H1 (cell line): Measurements from ENCODE around the gene SYT2. TPM values are rescaled to one million over a fixed set of nuclear protein-coding genes. Genes with fewer than 3 reads are reported as not detected.

ENCODE experiments used
- CTCF ChIA-PET: fragments of 300-600 bp; sonication (Branson Sonifier 250); formaldehyde crosslinking; loops from one replicate; lab custom pipeline; 2021; ENCODE audit not compliant: partially characterized antibody; lab: Charles Lee
- POLR2A ChIA-PET: fragments of 300-600 bp; sonication (Branson Sonifier 250); formaldehyde crosslinking; loops from one replicate; lab custom pipeline; 2021; ENCODE audit warnings: inconsistent platforms; ENCODE audit not compliant: partially characterized antibody; lab: Charles Lee
- DNase-seq, 2 experiments: peaks; one replicate each; pipeline versions ENCODE4 v3.0.0 to v3.0.0-alpha.2; 2010 to 2022; ENCODE audit warnings: low spot score in 2 of 2, low read depth in 1 of 2, mixed read lengths in 1 of 2
- FAIRE-seq: peaks from 2 replicates; lab custom pipeline; 2011; peaks lifted over from hg19 to GRCh38; lab: Jason Lieb, UNC
- H2AFZ ChIP-seq: 2 replicates; pipeline ENCODE4 v1.8.1; 2012; ENCODE audit warnings: low read length, inconsistent platforms
- H2AK5ac ChIP-seq: 2 replicates; pipeline ENCODE4 v1.6.1; 2013; ENCODE audit warnings: low read depth, low read length
- H2BK120ac ChIP-seq: replicated peaks from 2 replicates; pipeline ENCODE3; 2013; ENCODE audit warnings: low read depth, low read length, inconsistent platforms
- H2BK12ac ChIP-seq: 2 replicates; pipeline ENCODE4 v1.6.1; 2013; ENCODE audit warnings: low read depth, low read length
- H2BK15ac ChIP-seq: 2 replicates; pipeline ENCODE4 v1.6.1; 2013; ENCODE audit warnings: low read length
- H2BK20ac ChIP-seq: 2 replicates; pipeline ENCODE4 v1.6.1; 2013; ENCODE audit warnings: low read length
- H2BK5ac ChIP-seq: 2 replicates; pipeline ENCODE4 v1.6.1; 2013; ENCODE audit warnings: low read depth, low read length
- H3K14ac ChIP-seq: 2 replicates; pipeline ENCODE4 v1.6.1; 2013; ENCODE audit warnings: inconsistent platforms; ENCODE audit not compliant: insufficient read length
- H3K18ac ChIP-seq: 2 replicates; pipeline ENCODE4 v1.6.1; 2013; ENCODE audit warnings: low read length; ENCODE audit errors: extremely low read depth
- H3K23ac ChIP-seq: 2 replicates; pipeline ENCODE4 v1.6.1; 2013; ENCODE audit warnings: inconsistent platforms; ENCODE audit not compliant: insufficient read length
- H3K23me2 ChIP-seq: 2 replicates; pipeline ENCODE4 v1.6.1; 2013; ENCODE audit warnings: low read depth, low read length
- H3K27ac ChIP-seq: 2 replicates; pipeline ENCODE4 v1.6.1; 2011; ENCODE audit warnings: low read depth, low read length, inconsistent platforms
- H3K27me3 ChIP-seq, 4 experiments: replicated peaks in 1 of 4; 1 replicate in 1 of 4; 2 replicates in 3 of 4; pipeline versions ENCODE4 v1.6.1 to v1.8.1; 2011 to 2013; ENCODE audit warnings: low read length in 3 of 4, mild to moderate bottlenecking in 3 of 4, inconsistent platforms in 2 of 4, mixed read lengths in 2 of 4, moderate library complexity in 1 of 4; ENCODE audit not compliant: control insufficient read depth in 3 of 4, insufficient read depth in 3 of 4; ENCODE audit errors: extremely low read depth in 1 of 4
- H3K36me3 ChIP-seq, 4 experiments: 2 replicates each; pipeline versions ENCODE4 v1.6.1 to v1.8.1; 2011 to 2013; ENCODE audit warnings: mild to moderate bottlenecking in 4 of 4, low read length in 3 of 4, moderate library complexity in 2 of 4, control low read depth in 1 of 4, inconsistent platforms in 1 of 4; ENCODE audit not compliant: insufficient read depth in 4 of 4, control insufficient read depth in 2 of 4
- H3K4ac ChIP-seq: replicated peaks from 2 replicates; pipeline ENCODE3; 2013; ENCODE audit warnings: low read length, low read depth, mixed read lengths, inconsistent platforms; ENCODE audit not compliant: insufficient read length
- H3K4me1 ChIP-seq, 4 experiments: replicated peaks in 1 of 4; 1 replicate in 1 of 4; 2 replicates in 3 of 4; pipeline versions ENCODE4 v1.6.1 to v1.8.1; 2011 to 2013; ENCODE audit warnings: low read length in 3 of 4, inconsistent platforms in 2 of 4, mixed read lengths in 1 of 4; ENCODE audit not compliant: insufficient read depth in 4 of 4, control insufficient read depth in 3 of 4
- H3K4me2 ChIP-seq, 2 experiments: 2 replicates each; pipeline versions ENCODE4 v1.6.1 to v1.8.1; 2011 to 2013; ENCODE audit warnings: low read depth in 2 of 2, low read length in 2 of 2, control low read depth in 1 of 2, inconsistent platforms in 1 of 2, mild to moderate bottlenecking in 1 of 2; ENCODE audit not compliant: insufficient read depth in 1 of 2
- H3K4me3 ChIP-seq, 4 experiments: fragments of 200-600, 300-600 bp in 1 of 4; sonication (generic), shearing (Covaris generic), sonication (Bioruptor Twin) in 1 of 4; 2 replicates each; pipeline versions ENCODE4 v1.5.1 to v1.8.1; 2011 to 2016; ENCODE audit warnings: low read length in 4 of 4, low read depth in 3 of 4, control low read depth in 2 of 4, inconsistent platforms in 2 of 4, mild to moderate bottlenecking in 2 of 4, mixed read lengths in 1 of 4, moderate library complexity in 1 of 4; ENCODE audit not compliant: insufficient read depth in 2 of 4; ENCODE audit errors: extremely low read depth in 1 of 4
- H3K56ac ChIP-seq: replicated peaks from 2 replicates; pipeline ENCODE3; 2013; ENCODE audit warnings: low read depth, mild to moderate bottlenecking, mixed read lengths, low read length, inconsistent platforms; ENCODE audit not compliant: insufficient read length
- H3K79me1 ChIP-seq: 2 replicates; pipeline ENCODE4 v1.6.1; 2013; ENCODE audit warnings: low read depth, low read length, control low read depth
- H3K79me2 ChIP-seq, 2 experiments: 2 replicates each; pipeline versions ENCODE4 v1.6.1 to v1.8.1; 2012 to 2013; ENCODE audit warnings: low read length in 2 of 2, mild to moderate bottlenecking in 2 of 2, inconsistent platforms in 1 of 2; ENCODE audit not compliant: insufficient read depth in 2 of 2, control insufficient read depth in 1 of 2
- H3K9ac ChIP-seq, 4 experiments: replicated peaks in 1 of 4; 1 replicate in 1 of 4; 2 replicates in 3 of 4; pipeline versions ENCODE4 v1.6.1 to v1.8.1; 2011 to 2013; ENCODE audit warnings: low read depth in 3 of 4, low read length in 3 of 4, control low read depth in 2 of 4, mild to moderate bottlenecking in 2 of 4, moderate library complexity in 2 of 4, inconsistent platforms in 1 of 4; ENCODE audit errors: extremely low read depth in 1 of 4
- H3K9me3 ChIP-seq, 2 experiments: 2 replicates each; pipeline versions ENCODE4 v1.6.1 to v1.8.1; 2012 to 2013; ENCODE audit warnings: mild to moderate bottlenecking in 2 of 2, moderate library complexity in 2 of 2, control low read depth in 1 of 2, inconsistent platforms in 1 of 2, low read depth in 1 of 2, low read length in 1 of 2, mixed read lengths in 1 of 2; ENCODE audit not compliant: insufficient read depth in 2 of 2
- H4K20me1 ChIP-seq, 2 experiments: replicated peaks in 1 of 2; 2 replicates each; pipeline versions ENCODE3 to v1.8.1; 2011 to 2013; ENCODE audit warnings: inconsistent platforms in 2 of 2, low read length in 2 of 2, mild to moderate bottlenecking in 1 of 2; ENCODE audit not compliant: insufficient read depth in 2 of 2, control insufficient read depth in 1 of 2
- H4K5ac ChIP-seq: 2 replicates; pipeline ENCODE4 v1.6.1; 2013; ENCODE audit warnings: low read length, low read depth, mixed read lengths, inconsistent platforms; ENCODE audit not compliant: insufficient read length
- H4K8ac ChIP-seq: 2 replicates; pipeline ENCODE4 v1.8.0; 2013; ENCODE audit warnings: mild to moderate bottlenecking, moderate library complexity, low read length, inconsistent platforms; ENCODE audit not compliant: insufficient read depth; ENCODE audit errors: extremely low read depth
- H4K91ac ChIP-seq: replicated peaks from 2 replicates; pipeline ENCODE3; 2013; ENCODE audit warnings: low read length, mixed read lengths, inconsistent platforms; ENCODE audit not compliant: insufficient read length
- ATF3 ChIP-seq: IDR thresholded peaks from 2 replicates; pipeline ENCODE4 v1.6.1; 2011; ENCODE audit warnings: low read depth, mild to moderate bottlenecking, low read length; ENCODE audit not compliant: insufficient read depth
- BRCA1 ChIP-seq: IDR thresholded peaks from 2 replicates; pipeline ENCODE4 v1.6.1; 2012; ENCODE audit warnings: low read depth, low read length, improper control_type of control experiment
- CBX8 ChIP-seq: fragments of 300-800, 300-1000 bp; sonication (generic); IDR thresholded peaks from 2 replicates; pipeline ENCODE4 v1.7.1; 2016; ENCODE audit warnings: low read depth, low read length, borderline replicate concordance
- CHD1 ChIP-seq: IDR thresholded peaks from 2 replicates; pipeline ENCODE4 v1.6.1; 2012; ENCODE audit warnings: low read depth, low read length, improper control_type of control experiment
- CHD2 ChIP-seq: IDR thresholded peaks from 2 replicates; pipeline ENCODE4 v1.6.1; 2012; ENCODE audit warnings: low read length, improper control_type of control experiment
- CREB1 ChIP-seq: IDR thresholded peaks from 2 replicates; pipeline ENCODE4 v1.6.1; 2012; ENCODE audit warnings: inconsistent platforms
- EGR1 ChIP-seq: IDR thresholded peaks from 2 replicates; pipeline ENCODE4 v1.6.1; 2011; ENCODE audit warnings: low read depth, low read length, borderline replicate concordance
- KDM5A ChIP-seq: fragments of 200-600 bp; IDR thresholded peaks from 2 replicates; pipeline ENCODE4 v1.7.1; 2012; ENCODE audit warnings: mild to moderate bottlenecking, low read length, inconsistent platforms, mixed read lengths
- POLR2AphosphoS5 ChIP-seq: IDR thresholded peaks from 2 replicates; pipeline ENCODE4 v1.6.1; 2011; ENCODE audit warnings: low read depth, low read length
- RAD21 ChIP-seq, 2 experiments: IDR thresholded peaks in 1 of 2; conservative IDR thresholded peaks in 1 of 2; 2 replicates each; pipeline ENCODE4 v1.6.1; 2011; ENCODE audit warnings: low read depth in 2 of 2, low read length in 2 of 2, improper control_type of control experiment in 1 of 2, inconsistent platforms in 1 of 2, mild to moderate bottlenecking in 1 of 2, moderate library complexity in 1 of 2
- TCF12 ChIP-seq: IDR thresholded peaks from 2 replicates; pipeline ENCODE4 v1.6.1; 2011; ENCODE audit warnings: low read depth, mild to moderate bottlenecking, low read length
- USF2 ChIP-seq: IDR thresholded peaks from 2 replicates; pipeline ENCODE4 v1.6.1; 2011; ENCODE audit warnings: low read length, improper control_type of control experiment
- YY1 ChIP-seq: IDR thresholded peaks from 2 replicates; pipeline ENCODE4 v1.6.1; 2011; ENCODE audit warnings: low read depth, mild to moderate bottlenecking, low read length
- WGBS, 2 experiments: shearing (Covaris generic) in 1 of 2; methylation state at CpG; one replicate each; pipeline versions ENCODE4 v1.1.6 to v1.1.7; 2013 to 2015; ENCODE audit warnings: low lambda C conversion rate in 2 of 2, mixed read lengths in 2 of 2, inconsistent platforms in 1 of 2, low coverage in 1 of 2, missing lambda C conversion rate in 1 of 2; ENCODE audit not compliant: insufficient replicate concordance in 2 of 2, insufficient coverage in 1 of 2, insufficient read length in 1 of 2; ENCODE audit errors: extremely low coverage in 1 of 2, missing lambda C conversion rate in 1 of 2; 5-methylcytosine and 5-hydroxymethylcytosine counted together
- polyA plus RNA-seq, 7 experiments: library from polyadenylated mRNA; depleted of rRNA in 3 of 7; stranded (reverse) in 5 of 7; unstranded in 2 of 7; fragments of >200 nt in 5 of 7; fragments of 200-250 nt in 2 of 7; gene quantifications; 1 replicate in 5 of 7; 2 replicates in 1 of 7; 4 replicates in 1 of 7; pipeline versions ENCODE4 v1.2.1 to v1.2.3, GENCODE V29; 2011 to 2013; ENCODE audit warnings: missing spikeins in 2 of 7, mixed read lengths in 2 of 7
- total RNA-seq: library from RNA; stranded (reverse); fragmentation: NEBNext Ultra II Directional; extraction: Animal tissue kit (Norgen Biotek cat#: 25700); gene quantifications from 2 replicates; pipeline ENCODE4 v1.2.1, GENCODE V29; 2021

The SYT2 gene
- total and polyA plus RNA-seq, 2 of the 8 experiments (the other 6 are each of a cell fraction or from before 2014, with no cell fraction given), result 2.8 to 11.0 TPM

GRCh38 chr1:202596638-202597037 lies 113.6 kb downstream of the SYT2 start:
- Histone ChIP-seq H4K20me1 (peaks cover 0 to 2% of the 10 kb centered on the region in 2 experiments), H3K18ac (no peak overlapping the region), H3K9me3 (no peaks in the 10 kb centered on the region), H3K23ac (no peak overlapping the region), H2AK5ac (no peak overlapping the region), H3K27me3 (no peaks in the 10 kb centered on the region), H3K4me2 (no peak overlapping the region), H3K56ac (no peak overlapping the region), H3K4me1 (no peaks in the 10 kb centered on the region), H4K5ac (no peak overlapping the region), H3K4me3 (no peak overlapping the region), H3K79me1 (no peaks in the 10 kb centered on the region), H3K36me3 (no peaks in the 10 kb centered on the region), H2BK15ac (no peak overlapping the region), H3K14ac (no peak overlapping the region), H2BK12ac (no peak overlapping the region), H3K4ac (no peak overlapping the region), H2BK120ac (no peak overlapping the region), H2BK5ac (no peak overlapping the region), H3K9ac (no peak overlapping the region), H3K27ac (no peak overlapping the region), H3K79me2 (no peaks in the 10 kb centered on the region), H3K23me2 (no peaks in the 10 kb centered on the region), H4K91ac (no peak overlapping the region), H2BK20ac (no peak overlapping the region), H2AFZ (no peak overlapping the region), H4K8ac (no peak overlapping the region)
- ChIA-PET POLR2A (no interaction called here), CTCF (interaction anchor here (1.3 kb wide), 1 partner anchor 10 kb away, joined by 3 read pairs; no protein-coding TSS in a partner anchor)
- WGBS, 2 experiments, result 90% methylated on average over 13 of the region's 13 CpGs; no CpG with 5 or more reads in 1 of the 2 experiments
- no peak for FAIRE-seq
- no peak for TF ChIP-seq KDM5A
- no peak for TF ChIP-seq TCF12
- TF ChIP-seq RAD21 (IDR thresholded peaks at IDR 0.05 in 1 of 2, conservative IDR thresholded peaks at IDR 0.05 in 1 of 2; ENCODE audit: low read depth in 2 of 2, low read length in 2 of 2), result no peak
- TF ChIP-seq POLR2AphosphoS5, result no peak
- TF ChIP-seq CHD2, result no peak
- no peak for TF ChIP-seq EGR1
- TF ChIP-seq USF2, result no peak
- no peak for TF ChIP-seq YY1
- TF ChIP-seq ATF3, result no peak
- no peak for TF ChIP-seq CREB1
- TF ChIP-seq BRCA1, result no peak
- TF ChIP-seq CBX8, result no peak
- no peak for TF ChIP-seq CHD1
- DNase-seq, result no peak
